Activated B cell treated with CpG ODN at 0.5 μM for 24 hours (primary cell): ENCODE results near the gene TMEM220. TPM values are rescaled to one million over a fixed set of nuclear protein-coding genes. Genes with fewer than 3 reads are reported as not detected.

Experiments
- ATAC-seq: fragments of 200-7000 bp; cut with Tn5 transposase; one replicate; pipeline ENCODE4 v1.10.0; 2021; ENCODE audit warnings: low read depth, mild to moderate bottlenecking, moderate library complexity
- CTCF ChIA-PET: fragments of 350-600 bp; sonication (Branson Sonifier 250); formaldehyde crosslinking; loops from one replicate; lab custom pipeline; 2021; ENCODE audit warnings: antibody characterized with exemption; lab: Charles Lee
- POLR2A ChIA-PET: fragments of 350-600 bp; sonication (Branson Sonifier 250); formaldehyde crosslinking; loops from one replicate; lab custom pipeline; 2021; ENCODE audit warnings: antibody characterized with exemption; lab: Charles Lee
- DNase-seq: peaks from one replicate; pipeline ENCODE4 v3.0.0; 2022
- H3K27ac Mint-ChIP-seq: one replicate; pipeline ENCODE4 v1.8.0; 2020; ENCODE audit warnings: mixed read lengths
- H3K27me3 Mint-ChIP-seq: one replicate; pipeline ENCODE4 v1.8.0; 2021; ENCODE audit warnings: mixed read lengths
- H3K36me3 Mint-ChIP-seq: one replicate; pipeline ENCODE4 v1.8.0; 2021; ENCODE audit warnings: low read depth, mixed read lengths
- H3K4me1 Mint-ChIP-seq: one replicate; pipeline ENCODE4 v1.8.0; 2021; ENCODE audit warnings: mixed read lengths
- H3K4me3 Mint-ChIP-seq: one replicate; pipeline ENCODE4 v1.8.0; 2020; ENCODE audit warnings: mild to moderate bottlenecking, mixed read lengths
- H3K9me3 Mint-ChIP-seq: one replicate; pipeline ENCODE4 v1.8.0; 2020; ENCODE audit warnings: mixed read lengths
- intact Hi-C: fragments of 100-400 bp; cut with micrococcal nuclease; formaldehyde crosslinking; loops from one replicate; pipeline ENCODE4 v1.15.1; 2024
- total RNA-seq: library from RNA; stranded (reverse); gene quantifications from 2 replicates; pipeline ENCODE4 v1.2.3, GENCODE V29; 2022
- TF ChIP-seq, protein P1 (sequence below): fragments of 200-600 bp; IDR thresholded peaks from one replicate; pipeline ENCODE4 v1.8.0; 2022; ENCODE audit warnings: antibody characterized with exemption, mild to moderate bottlenecking

The TMEM220 gene
- total RNA-seq, 1 donor from 2014 or later: 1.6 TPM

DNA sequence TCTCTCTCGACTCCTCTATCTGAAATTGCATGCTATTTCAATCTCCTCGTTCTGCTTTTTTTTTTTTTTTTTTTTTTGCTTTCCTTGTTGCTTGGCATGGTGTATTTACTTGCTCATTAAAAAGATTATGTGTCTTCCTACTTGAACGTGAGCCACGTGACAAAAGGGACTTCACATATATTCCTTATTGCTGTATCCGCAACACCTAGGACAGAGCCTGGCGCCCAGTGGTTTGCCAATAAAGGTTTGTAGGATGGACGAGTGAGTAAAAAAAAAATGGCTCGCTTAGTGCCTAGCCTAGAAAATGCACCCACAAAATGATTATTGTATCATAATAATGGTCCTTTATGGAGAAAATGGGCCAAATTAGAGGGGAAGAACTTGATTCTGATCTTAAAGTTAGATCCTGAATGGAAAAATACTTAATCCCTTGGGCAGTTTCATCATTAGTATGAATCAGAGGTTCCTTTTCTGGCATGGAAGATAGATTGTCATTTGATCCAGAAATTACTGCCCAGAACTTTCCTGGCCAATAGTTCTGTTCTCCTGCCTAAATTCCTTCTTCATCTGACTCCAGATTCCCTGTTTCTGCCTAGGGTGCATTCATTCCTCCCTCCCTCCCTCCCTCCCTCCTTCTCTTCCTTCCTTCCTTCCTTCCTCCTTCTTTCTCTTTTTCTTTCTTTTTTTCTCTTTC lies 13.6 kb upstream of the TMEM220 start:
- POLR2A ChIA-PET: no interaction called here
- H3K27me3 Mint-ChIP-seq: peaks cover 7% of the 10 kb centered on the region
- CTCF ChIA-PET: no interaction called here
- no peak overlapping the region for H3K4me3 Mint-ChIP-seq
- DNase-seq (no peak), ATAC-seq (no peak)
- intact Hi-C loops: no loop called here
- TF ChIP-seq, protein P1, sequence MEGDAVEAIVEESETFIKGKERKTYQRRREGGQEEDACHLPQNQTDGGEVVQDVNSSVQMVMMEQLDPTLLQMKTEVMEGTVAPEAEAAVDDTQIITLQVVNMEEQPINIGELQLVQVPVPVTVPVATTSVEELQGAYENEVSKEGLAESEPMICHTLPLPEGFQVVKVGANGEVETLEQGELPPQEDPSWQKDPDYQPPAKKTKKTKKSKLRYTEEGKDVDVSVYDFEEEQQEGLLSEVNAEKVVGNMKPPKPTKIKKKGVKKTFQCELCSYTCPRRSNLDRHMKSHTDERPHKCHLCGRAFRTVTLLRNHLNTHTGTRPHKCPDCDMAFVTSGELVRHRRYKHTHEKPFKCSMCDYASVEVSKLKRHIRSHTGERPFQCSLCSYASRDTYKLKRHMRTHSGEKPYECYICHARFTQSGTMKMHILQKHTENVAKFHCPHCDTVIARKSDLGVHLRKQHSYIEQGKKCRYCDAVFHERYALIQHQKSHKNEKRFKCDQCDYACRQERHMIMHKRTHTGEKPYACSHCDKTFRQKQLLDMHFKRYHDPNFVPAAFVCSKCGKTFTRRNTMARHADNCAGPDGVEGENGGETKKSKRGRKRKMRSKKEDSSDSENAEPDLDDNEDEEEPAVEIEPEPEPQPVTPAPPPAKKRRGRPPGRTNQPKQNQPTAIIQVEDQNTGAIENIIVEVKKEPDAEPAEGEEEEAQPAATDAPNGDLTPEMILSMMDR: no peak
- no peaks in the 10 kb centered on the region for H3K4me1 Mint-ChIP-seq
- no peaks in the 10 kb centered on the region for H3K9me3 Mint-ChIP-seq
- H3K27ac Mint-ChIP-seq: no peak overlapping the region
- no peaks in the 10 kb centered on the region for H3K36me3 Mint-ChIP-seq

GRCh38 chr17:10742431-10742830 lies 12.6 kb upstream of the TMEM220 start:
- Mint-ChIP-seq H3K27me3 (peaks cover 7% of the 10 kb centered on the region), H3K27ac (no peak overlapping the region), H3K4me3 (no peak overlapping the region), H3K9me3 (no peaks in the 10 kb centered on the region), H3K36me3 (no peaks in the 10 kb centered on the region), H3K4me1 (no peaks in the 10 kb centered on the region)
- CTCF ChIA-PET: no interaction called here
- POLR2A ChIA-PET: no interaction called here
- ATAC-seq (no peak), DNase-seq (no peak)
- TF ChIP-seq, protein P1: no peak
- intact Hi-C loops: no loop called here

DNA sequence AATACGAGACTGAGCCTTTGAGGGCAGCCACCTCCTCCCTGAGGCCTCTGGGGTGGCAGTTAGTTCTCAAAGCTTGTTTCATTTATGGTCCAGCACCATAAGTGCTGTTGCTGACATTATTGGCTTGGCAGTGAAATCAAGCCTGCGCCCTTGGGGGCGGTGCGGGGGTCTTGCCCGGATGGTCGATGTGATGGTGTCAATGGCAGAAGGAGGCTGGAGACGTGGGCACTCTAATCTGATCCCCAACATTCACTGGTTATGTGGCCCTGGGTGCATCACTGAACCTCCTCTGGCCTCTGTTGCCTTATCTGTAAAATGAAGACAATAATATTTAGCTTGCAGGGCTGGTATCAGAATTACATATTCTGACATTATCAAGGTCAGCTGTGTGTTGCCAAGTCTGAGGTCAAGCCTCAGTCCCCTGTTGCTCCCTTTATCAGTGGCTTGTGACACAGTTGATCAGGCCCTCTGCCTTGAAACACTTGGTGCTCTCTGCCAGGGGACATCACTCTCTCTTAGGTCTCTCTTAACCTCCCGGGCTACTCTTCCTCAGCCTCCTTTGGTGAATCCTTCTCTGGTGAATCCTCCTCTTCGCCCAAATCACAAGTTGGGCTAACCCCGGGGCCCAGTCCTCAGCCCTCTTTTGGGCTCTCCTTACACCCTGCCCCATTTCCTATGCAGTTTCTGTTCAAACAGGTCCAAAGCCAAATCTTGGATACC lies 11.8 kb upstream of the TMEM220 start:
- no peak overlapping the region for H3K4me3 Mint-ChIP-seq
- H3K4me1 Mint-ChIP-seq: peaks cover 3% of the 10 kb centered on the region
- POLR2A ChIA-PET: no interaction called here

DNA sequence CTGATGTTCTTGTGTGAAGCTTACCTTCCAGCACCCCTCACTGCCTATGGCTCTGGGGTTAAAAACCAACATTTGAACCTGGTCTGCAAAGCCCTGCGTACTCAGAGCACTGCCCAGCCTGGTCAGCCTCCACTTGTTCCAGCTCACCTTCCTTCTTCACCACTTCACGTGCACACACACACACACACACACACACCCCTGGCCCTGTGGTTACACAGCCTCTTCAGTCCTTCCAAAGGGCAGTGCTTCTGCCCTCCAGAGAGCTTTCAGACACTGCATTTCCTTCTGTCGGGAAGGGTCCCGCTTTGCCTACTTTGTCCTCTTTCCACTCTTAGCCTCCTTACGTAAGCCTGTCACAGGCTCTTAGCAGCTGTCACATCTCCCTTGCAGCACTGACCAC lies 9.6 kb upstream of the TMEM220 start:
- Mint-ChIP-seq H3K27me3 (peaks cover 13% of the 10 kb centered on the region), H3K36me3 (no peaks in the 10 kb centered on the region), H3K27ac (no peak overlapping the region), H3K9me3 (no peaks in the 10 kb centered on the region), H3K4me3 (no peak overlapping the region), H3K4me1 (peaks cover 3% of the 10 kb centered on the region)
- POLR2A ChIA-PET: interaction anchor here (0.9 kb wide), 1 partner anchor 75 kb away, joined by 3 read pairs; no protein-coding TSS in a partner anchor
- no peak for DNase-seq
- TF ChIP-seq, protein P1: no peak
- CTCF ChIA-PET: no interaction called here
- intact Hi-C loops: no loop called here
- no peak for ATAC-seq

More for the DNA sequence above, 11.8 kb upstream of the TMEM220 start:
- DNase-seq: no peak
- CTCF ChIA-PET: interaction anchor here (0.6 kb wide), 1 partner anchor 28 kb away, joined by 3 read pairs; no protein-coding TSS in a partner anchor
- TF ChIP-seq, protein P1: no peak
- intact Hi-C loops: no loop called here
- no peaks in the 10 kb centered on the region for H3K36me3 Mint-ChIP-seq
- ATAC-seq: no peak
- no peak overlapping the region for H3K27ac Mint-ChIP-seq
- H3K9me3 Mint-ChIP-seq: no peaks in the 10 kb centered on the region
- peaks cover 11% of the 10 kb centered on the region for H3K27me3 Mint-ChIP-seq
